IPS-11a (cell line): Measurements from ENCODE around the gene TAP2.
"Not testable (repeated sequence)": the region's sequence is repeated elsewhere in the genome, so short reads cannot be mapped to it uniquely, and the experiment has no call there.

Experiments
- H3K4me3 ChIP-seq: one replicate; pipeline ENCODE4 v1.5.1; 2013; ENCODE audit warnings: low read depth, low read length, control low read depth

The TAP2 gene

DNA sequence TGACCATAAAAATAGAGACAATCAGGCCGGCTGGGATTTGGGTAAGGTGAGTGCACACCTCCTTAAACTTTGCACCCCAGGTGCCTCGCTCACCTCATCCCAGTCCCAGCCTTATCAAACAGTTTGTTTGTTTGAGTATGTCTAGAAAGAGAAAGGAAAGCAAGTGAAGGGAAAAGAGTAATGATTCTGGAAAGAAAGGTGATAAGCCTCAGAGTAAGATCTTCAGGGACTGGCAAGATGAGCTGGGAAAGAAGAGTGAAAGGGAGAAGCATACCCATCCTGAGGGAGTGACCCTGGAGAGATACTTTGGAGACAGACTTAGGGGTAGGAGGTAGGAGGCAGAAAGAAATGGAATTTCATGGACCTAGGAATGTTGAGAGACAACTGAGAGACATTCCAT, 1.7 kb downstream of the TAP2 start:
- no peak overlapping the region for H3K4me3 ChIP-seq

DNA sequence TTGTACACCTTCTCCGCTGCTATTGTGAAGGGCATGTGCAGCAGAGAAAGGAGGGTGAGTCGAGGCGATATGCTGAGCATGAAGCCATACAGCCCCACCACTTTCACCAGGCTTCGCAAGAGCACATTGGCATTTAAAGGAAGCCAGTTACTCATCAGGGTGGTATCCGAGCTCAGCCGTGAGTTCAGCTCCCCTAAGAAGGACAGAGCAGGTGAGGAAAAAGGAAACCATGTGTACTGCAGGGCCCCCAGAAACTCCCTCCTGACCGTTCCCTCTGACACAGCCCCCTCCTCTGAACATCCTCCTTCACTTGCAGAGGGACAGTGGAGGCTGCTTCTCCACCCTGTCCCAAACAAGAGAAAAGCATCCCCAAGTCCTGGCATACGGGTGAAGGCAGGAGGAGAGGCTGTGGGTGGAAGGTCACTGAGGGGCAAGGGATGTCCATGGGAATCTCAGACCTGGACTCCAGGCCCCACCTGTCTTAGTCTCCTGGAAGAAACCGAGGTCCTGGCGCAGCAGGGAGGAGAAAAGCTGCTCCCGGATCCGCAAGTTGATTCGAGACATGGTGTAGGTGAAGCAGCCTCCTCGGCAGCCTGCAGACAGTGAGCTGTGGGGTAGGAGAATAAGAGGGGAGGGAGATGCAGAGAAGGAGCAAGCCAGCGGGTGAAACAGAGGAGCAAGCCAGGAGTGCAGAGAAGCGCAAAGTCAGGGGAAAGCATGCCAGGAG, 3.2 kb downstream of the TAP2 start:
- no peak overlapping the region for H3K4me3 ChIP-seq

DNA sequence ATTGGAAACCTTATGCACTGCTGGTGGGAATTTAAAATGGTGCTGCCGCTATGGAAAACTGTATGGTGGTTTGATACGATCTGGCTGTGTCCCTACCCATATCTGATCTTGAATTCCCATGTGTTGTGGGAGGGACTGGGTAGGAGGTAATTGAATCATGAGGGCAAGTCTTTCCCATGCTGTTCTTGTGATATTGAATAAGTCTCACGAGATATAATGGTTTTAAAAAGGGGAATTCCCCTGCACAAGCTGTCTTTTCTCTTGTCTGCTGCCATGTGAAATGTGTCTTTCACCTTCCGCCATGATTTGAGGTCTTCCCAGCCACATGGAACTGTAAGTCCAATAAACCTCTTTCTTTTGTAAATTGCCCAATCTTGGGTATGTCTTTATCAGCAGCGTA, 4.9 kb downstream of the TAP2 start:
- H3K4me3 ChIP-seq = no peak overlapping the region

DNA sequence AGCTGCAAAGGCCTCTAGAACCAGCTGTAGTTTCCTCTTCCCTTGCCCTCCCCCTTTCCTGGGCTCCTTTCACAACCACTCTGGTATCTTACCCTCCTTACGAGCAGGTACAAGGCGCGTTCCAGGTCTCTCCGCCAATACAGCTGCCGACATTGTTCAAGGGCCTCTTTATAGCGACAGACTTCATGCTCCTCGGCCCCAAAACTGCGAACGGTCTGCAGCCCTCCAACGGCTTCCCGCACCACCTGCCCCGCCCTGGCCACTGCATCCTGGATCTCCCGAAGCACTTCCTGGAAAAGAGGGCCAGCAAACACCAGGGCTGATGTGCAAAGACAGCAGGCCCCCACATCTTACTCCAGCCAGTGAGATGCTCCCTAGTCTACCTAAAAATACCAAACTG, 6.0 kb downstream of the TAP2 start:
- H3K4me3 ChIP-seq = no peak overlapping the region

DNA sequence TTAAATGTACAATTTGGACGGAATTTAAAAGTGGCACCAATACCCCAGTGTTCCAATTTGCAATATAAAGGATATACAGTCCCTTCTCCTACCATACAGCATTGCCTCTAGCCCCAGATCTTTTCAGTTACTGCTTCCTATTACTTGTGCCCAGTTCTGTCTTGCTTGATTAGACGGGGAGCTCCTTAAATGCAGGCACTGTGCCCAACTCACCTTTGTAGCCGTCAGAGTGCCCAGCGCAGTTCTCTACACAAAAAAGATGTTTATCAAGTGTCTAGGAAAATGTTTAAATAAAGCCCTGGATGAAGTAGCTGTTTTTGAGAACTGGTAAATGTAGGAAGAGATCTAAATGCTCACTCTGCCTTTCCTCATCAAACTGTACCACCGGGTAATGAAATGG, 7.6 kb downstream of the TAP2 start:
- no peak overlapping the region for H3K4me3 ChIP-seq

DNA sequence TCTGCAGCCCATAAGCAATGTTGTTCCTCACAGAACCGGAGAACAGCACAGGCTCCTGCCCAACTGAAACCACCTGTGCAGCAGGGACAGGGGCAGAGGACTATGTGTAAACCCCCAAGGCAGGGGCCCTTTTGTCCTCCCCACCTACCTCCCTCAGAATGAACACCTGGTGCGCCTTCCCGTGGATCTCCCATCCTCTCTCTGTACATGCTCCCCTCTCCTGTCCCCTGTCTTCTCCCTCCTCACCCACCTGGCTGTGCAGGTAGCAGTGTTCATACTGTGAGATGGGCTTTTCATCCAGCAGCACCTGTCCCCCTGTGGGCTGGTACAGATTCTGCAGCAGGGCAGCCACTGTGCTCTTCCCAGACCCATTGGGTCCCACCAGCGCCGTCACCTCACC, 8.5 kb downstream of the TAP2 start:
- H3K4me3 ChIP-seq = no peak overlapping the region

DNA sequence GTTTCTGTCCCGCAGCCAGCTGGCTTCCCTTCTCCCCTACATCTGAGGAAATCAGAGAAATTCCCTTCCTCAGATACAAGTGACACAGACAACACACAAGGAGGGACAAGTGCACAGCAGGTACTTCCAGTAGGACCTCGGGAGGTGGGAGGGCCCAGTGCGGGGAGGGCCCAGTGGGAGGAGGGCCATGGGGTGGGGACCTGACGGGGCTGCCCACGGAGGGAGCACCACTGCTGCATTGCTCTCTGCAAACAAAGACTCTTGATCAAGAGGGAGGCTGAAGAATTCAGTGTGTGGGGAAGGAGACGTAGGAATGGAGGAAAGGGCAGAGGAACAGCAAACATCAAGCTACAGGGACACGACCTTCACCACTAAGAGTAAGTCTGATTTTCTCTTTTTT, 9.0 kb downstream of the TAP2 start:
- no peak overlapping the region for H3K4me3 ChIP-seq

DNA sequence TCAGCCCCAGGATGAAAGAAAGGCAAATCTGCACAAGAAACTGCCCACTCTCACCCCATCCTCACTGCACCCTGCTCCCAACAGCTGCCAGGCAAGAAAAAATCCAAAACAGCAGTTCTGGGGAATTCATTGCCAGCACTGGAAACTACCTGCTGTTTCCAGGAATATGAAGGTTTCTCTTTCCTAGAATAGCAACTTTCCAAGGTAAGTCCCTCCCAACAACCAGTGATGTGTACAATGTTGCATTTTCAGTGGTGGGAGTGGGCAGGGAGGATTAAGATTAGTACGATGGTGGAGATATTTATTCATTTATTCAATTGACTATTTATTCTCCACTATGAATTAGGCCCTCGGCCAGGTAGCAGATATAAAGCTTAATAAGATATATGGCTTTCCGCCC, 11.5 kb downstream of the TAP2 start:
- no peak overlapping the region for H3K4me3 ChIP-seq

DNA sequence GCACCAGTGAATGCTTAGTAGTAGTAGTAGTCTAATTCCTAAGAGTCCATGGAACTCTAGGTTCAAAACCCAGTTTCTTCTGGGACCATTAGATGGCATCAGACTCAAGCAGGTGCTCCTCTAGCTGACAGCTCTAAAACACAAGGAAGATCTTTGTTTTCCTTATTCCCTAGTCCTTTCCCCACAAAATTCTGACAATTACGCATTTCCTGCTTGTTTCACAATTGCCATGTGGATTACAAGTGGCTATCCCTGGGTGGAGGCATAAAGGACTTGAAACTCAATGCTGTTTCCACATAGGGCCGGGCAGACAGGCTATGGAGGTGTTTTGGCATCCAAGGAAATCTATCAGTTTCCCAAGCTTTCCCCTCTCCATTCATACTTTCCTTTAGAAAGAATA, 12.6 kb downstream of the TAP2 start:
- H3K4me3 ChIP-seq = no peak overlapping the region

DNA sequence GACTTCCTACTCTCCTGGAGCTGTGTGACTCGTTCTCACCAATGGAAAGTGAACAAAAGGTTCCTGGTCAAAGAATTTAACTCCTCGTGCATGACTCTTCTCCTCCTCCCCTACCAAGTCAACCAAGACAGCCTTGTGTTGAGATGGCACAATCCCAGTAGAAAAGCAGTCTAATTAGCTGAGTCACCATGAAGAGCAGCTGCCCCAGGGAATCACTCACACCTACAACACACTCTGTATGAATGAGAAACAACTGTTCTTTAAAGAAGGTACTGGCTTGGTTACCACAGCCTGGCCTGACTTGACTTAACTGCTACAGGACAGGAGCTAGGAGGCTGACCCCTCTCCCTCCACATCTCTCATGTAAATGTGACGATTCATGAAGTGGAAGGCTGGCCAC, 18.8 kb downstream of the TAP2 start:
- H3K4me3 ChIP-seq = no peak overlapping the region

DNA sequence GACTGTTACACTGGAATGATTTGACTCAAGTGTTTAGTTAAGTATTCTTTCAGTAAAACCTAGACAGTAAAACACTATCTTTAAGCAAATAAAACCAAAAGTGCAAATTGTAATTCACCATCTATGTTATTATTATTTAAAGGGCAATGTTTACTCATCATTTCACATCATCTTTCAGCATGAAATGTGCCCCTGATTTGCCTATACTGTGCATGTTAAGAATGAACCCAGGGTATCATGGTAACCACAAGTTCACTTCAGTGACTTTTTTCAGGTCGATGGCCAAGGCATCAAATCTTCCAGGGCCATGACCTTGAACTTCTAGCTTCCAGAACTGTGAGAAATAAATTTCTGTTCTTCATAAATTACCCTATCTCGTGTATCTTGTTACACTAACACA, 19.7 kb downstream of the TAP2 start:
- no peak overlapping the region for H3K4me3 ChIP-seq

DNA sequence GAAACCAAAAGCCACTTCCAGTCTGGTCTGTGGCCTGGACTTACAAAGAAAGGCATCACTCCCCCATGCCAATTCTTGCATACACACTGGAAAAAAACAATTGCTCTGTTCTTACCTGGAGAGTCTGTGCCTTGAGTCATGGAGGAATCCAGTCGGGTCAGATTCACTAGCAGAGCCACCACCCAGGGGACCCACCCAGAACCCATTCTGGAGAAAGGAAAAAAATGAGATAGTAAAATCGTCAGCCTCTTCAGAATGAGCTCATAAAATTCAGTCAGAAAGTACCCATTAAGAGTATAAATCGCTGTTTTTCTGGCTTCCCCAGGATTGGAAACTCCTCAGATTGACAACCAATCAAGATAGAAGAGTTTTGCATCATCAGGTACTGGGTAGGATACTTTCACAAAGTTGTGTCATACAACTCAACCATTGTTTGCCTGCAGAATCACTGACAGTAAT, 21.8 kb downstream of the TAP2 start, which contains the start of gene HLA-DOB:
Gene HLA-DOB (minus strand): TSS at position 257 of the 459 bp plus-strand sequence. CDS start 51 bp downstream, at position 206.
- no peak within 1 kb of the TSS for H3K4me3 ChIP-seq

DNA sequence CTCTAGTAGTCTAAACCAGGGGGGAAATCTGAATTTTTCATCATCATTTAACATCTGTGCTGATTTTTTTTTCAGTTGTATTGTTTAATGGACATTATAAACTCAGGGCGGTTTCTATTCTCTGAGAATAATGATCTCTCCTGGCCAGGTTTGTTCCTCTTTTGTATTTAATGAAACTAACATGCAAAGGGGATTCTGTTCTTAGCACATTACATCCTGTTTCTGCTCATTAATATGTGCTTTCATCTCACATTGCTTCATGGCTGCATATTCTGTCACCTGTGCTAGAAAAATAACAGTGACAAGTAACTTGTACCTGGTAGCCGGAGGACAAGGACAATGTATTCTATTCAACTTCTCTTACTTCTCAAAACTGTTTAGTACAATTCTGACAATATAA, 22.5 kb downstream of the TAP2 start:
- no peak overlapping the region for H3K4me3 ChIP-seq

DNA sequence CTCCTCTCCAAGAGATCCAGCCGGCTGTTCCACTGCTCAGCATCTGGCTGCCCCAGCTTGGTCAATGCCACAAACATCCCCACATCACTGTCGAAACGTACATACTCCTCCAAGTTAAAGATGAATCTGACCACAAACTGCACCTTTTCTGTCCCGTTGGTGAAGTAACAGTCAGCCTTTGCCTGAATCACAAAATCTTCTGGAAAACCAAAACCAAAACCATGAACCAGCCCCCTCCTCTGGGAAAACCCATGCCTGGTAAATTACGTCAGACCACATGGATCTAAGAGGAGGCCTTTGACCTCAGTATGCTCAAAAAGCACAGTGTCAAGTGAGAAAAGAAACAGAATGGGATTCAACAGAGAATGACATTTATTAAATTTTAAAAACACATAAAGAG, 23.4 kb downstream of the TAP2 start:
- no peak overlapping the region for H3K4me3 ChIP-seq

DNA sequence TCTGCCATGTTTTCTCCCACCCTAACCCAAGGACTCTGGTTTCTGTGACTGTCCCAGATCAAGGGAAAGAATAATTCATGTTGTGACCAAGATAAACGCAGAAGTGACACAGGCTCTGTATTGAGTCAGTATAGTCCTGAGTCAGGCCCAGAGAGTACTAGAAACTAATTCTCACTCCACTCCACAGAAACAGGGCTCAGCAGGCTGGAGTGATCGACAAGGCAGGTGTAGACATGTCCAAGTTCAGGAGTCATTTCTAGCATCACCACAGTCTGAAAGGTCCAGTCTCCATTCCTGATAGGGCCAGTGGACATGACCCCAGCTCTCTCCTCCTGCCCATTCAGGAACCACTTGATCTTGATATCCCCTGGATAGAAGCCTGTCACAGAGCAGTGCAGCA, 24.4 kb downstream of the TAP2 start:
- no peak overlapping the region for H3K4me3 ChIP-seq

DNA sequence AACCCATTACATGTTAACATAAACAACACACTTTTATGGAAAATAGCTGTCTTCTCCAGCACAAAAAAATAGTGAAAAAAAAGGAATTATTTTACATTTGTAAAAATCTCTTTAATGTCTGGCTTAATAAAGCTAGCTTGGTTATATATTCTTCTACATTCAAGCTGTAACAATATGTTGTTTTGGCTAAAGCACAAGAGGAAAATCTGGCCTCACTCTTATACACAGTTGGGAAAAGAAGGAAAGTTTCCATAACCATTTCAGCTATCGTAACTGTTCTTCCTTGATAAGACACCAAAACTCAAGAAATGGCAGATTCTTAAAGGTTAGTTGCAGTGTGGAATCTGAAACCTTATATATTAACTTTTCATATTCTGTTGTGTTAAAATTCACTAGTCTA, 29.4 kb downstream of the TAP2 start:
- H3K4me3 ChIP-seq = no peak overlapping the region

DNA sequence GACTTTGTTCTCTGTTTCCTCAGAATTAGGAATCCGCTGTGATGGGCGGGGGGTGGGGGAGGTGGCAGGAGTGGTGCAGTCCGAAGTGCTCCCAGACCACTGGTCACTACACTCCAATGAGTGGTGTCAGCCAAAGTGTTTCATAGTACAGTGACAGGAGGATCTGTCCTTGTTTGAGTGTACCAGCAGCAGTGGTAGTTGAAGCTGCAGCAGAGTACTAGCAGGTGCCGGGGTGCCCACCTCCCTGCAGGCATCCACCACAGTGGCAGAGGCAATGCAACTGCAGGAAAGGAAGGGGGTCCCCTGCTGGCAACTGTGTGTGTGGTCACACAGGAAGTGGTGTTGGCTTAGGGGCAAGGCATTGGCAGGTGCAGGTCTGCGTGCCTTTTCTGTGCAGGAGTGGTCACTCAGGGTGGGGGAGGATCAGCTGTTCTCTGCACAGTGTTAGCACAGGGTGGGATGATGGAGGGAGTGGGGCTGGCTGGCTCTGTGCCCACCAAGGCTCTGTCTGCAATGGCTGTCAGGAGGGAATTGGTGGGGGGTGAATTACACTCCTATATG, 31.4 kb downstream of the TAP2 start:
- H3K4me3 ChIP-seq = no peak overlapping the region

DNA sequence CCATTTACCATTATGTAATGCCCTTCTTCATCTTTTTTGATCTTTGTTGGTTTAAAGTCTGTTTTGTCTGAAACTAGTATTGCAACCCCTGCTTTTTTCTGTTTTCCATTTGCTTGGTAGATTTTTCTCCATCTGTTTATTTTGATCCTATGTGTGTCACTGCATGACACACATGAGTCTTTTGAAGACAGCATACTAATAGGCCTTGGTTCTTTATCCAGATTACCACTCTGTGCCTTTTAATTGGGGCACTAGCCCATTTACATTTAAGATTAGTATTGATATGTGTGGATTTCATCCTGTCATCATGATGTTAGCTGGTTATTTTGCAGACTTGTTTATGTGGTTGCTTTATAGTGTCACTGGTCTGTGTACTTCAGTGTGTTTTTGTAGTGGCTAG, 33.1 kb downstream of the TAP2 start:
- not testable (repeated sequence) for H3K4me3 ChIP-seq

DNA sequence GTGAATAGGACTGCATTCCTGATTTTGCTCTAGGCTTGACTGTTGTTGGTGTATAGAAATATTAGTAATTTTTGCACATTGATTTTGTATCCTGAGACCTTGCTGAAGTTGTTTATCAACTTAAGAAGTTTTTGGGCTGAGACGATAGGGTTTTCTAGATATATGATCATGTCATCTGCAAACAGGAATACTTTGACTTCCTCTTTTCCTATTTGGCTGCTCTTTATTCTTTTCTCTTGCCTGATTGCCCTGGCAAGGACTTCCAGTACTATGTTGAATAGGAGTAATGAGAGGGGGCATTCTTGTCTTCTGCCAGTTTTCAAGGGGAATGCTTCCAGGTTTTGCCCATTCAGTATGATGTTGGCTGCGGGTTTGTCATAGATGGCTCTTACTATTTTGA, 35.1 kb downstream of the TAP2 start:
- H3K4me3 ChIP-seq = no peak overlapping the region

DNA sequence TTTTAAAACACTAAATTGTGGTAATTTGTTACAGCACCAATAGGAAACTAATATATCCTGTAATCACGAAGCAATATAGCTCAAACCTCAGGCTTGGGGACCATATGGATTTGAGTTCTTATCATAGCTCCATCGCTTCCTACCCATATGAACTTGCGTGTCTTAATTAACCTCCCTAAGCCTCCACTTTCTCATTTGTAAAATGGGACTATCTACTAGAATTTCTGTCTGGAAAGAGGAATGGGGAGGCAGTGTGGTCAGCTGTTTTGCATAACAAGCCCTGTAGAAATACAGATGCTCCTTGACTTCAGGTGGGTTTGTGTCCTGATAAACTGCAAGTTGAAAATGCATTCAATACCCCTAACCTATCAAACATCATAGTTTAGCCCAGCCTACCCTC, 38.8 kb downstream of the TAP2 start:
- no peak overlapping the region for H3K4me3 ChIP-seq

DNA sequence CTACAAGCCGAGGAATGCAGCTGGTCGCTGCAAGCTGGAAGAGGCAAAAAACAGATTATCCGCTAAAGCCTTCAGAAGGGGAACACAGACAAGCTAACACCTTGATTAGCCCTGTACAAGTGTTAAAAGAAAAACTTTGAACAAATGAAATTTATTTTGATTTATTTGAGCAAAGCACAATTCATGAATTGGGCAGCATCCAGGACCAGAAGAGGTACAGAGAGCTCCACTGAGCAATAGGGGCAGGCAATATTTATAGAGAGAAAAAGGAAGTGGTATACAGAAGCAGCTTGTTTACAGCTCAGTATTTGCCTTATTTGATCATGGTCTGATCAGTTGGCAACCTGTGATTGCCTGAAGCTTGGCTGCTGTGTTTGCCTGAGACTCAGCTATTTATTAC, 39.4 kb downstream of the TAP2 start:
- no peak overlapping the region for H3K4me3 ChIP-seq

DNA sequence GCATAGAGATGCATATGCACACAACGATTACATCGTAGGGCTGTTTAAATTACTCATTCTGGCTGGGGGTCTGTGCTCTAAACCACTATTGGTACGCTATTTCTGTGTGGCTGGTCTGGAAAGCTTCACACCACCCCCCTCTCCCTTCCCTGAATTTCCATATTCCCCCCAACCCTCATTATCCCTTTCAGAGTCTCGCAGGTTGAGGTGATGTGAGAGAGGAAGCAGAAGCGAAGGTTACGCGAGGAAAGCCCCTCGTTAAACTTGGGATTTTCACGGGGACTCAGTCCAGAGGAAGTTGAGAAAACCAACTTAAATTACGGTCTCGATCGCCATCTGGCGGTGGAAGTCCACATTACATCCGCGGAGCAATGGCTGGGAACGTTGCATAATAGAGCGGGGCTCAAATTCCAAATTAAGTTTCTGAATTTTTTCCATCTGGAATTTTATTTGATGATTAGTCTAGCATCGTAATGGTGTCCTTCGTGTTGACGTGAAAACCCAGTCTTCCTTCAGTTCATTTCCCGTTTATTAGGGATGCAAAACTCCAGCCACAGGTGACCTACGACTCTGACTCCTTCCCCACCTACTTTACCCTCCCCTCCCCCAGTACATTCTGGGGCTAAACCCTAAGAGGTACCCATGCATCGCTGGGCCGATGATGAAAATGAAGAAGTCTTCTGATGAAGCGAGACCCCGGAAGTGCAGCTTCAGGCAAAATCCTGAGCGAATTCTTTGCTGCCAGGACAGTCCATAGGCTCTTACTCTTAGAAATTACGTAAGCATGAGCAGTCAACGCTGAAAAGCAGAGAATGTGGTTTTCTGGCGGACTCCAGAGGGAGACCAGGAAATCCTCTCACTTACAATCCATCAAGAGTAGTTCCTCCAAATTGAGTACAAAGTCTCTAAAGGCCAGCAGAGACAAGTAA, 41.4 kb downstream of the TAP2 start:
- no peak overlapping the region for H3K4me3 ChIP-seq
